Activated CD4-positive, alpha-beta T cell treated with anti-CD3 and anti-CD28 coated beads, Interleukin-2, amount 50 U/mL, for 48 hours (primary cell): ENCODE measurements around the gene GLS.
"Not testable (repeated sequence)": the region's sequence is repeated elsewhere in the genome, so short reads cannot be mapped to it uniquely, and the experiment has no call there.

Experiments
- DNase-seq, 2 experiments: peaks; one replicate each; pipeline ENCODE4 v3.0.0-alpha.2; 2020

Gene GLS

DNA sequence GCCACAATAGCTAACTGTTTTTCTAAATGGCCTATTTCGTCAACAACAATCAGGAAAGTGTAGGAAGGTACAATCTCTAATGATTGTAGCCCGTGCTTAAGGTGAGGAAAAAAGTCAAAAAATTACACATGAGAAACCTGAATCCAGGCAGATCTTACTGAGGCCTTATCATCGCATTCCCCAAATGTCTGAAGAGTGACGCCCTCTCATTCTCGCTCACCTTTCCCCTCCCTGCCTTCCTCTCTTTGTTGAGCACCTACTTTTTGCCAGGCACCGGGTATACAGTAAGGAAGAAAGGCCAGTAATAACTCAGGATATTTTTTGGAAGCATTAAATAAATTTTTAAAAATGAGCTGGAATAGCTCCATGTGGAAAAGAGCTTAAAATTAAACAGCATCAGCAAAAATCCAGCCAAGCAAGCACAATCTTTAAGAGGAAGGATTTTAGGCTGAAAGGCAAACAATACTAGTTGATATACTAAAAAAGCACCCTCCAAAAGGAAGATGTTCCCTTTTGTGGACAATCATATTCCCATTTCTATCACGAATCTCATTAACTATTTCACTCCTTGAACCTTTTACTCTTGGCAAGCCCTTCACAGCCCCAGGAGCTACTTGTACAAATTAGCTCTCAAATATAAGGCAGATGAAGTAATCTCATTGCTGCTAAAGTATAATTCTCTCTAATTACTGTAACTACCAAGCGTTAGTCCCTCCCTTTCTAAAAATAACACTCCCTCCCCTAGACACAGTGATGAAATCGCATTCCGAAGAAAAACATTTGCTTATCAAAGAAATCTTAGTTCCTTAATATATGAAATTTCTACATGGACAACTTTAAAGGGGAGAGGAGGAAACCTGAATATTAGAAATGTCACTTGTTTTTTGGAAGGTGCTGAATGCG is 93.4 kb downstream of the GLS start:
- DNase-seq, result no peak

DNA sequence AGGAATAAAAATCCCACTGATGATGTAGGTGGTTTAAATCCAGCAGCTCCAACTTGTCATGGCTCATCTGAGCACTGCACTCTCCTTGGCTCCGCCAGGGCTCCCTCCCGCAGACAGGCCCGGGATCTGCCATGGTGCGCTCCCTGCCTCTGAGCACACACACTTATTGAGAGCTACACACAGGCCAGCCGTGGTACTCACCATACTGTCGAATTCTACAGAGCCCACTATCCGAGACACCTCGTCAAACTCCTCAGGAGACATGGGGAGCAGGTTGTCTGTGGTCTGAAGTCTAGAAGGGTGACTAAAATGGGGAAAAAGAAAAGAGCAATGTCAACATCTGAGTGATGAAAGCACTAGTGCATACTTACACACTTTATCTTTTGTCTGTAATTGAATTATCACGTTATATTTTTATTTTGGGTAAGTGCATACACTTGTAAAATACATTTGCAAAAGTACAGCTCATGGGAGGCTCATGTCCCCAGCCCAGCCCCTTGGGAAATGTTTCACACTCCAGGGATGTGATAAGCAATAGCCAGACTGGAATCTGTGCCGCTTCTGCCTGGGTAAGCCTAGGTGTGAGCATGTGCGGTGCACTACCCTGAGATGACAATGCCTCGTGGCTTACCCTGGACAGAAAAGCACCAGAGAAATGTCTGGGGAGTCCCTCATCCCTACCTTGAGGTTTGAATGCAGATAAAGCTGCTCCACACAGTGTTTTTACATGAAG is 94.2 kb downstream of the GLS start:
- no peak for DNase-seq

DNA sequence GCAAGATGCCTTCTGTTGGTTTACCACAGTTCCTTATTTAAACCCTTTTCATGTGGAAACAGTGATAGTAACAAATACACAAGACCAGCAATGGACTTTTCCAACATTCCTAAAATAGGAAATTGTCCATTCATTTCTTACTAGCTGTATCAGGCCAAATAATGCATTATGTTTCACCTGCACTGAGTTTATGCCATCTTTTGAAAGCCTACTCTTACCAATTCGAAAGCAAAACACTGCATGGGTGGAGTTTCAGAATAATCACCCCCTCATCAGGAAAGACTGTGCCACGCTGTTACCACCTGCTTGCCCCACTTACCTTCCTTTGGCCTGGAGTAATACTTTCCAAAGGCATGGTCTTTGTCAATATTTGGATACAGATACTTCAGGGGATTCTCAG is 95.9 kb downstream of the GLS start:
- DNase-seq, result no peak

DNA sequence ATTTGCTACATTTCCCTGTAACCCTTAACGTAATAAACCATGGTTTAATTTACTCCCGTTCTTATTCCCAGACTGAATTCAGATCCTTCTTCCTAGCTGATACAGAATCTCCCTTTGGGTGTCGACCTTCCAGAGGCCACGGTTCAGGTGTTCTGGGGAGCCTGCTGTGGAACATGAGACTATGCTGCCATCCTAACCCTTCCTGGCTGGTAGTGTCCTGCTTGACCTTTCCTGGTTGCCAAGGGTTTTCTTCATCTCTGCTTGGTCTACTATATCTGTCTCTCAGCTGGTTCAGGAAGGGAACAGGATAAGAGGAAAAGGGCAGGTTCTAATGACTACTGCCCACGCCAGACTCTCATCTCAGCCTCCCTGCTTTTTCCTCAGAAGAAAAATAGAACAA is 96.9 kb downstream of the GLS start:
- no peak for DNase-seq

DNA sequence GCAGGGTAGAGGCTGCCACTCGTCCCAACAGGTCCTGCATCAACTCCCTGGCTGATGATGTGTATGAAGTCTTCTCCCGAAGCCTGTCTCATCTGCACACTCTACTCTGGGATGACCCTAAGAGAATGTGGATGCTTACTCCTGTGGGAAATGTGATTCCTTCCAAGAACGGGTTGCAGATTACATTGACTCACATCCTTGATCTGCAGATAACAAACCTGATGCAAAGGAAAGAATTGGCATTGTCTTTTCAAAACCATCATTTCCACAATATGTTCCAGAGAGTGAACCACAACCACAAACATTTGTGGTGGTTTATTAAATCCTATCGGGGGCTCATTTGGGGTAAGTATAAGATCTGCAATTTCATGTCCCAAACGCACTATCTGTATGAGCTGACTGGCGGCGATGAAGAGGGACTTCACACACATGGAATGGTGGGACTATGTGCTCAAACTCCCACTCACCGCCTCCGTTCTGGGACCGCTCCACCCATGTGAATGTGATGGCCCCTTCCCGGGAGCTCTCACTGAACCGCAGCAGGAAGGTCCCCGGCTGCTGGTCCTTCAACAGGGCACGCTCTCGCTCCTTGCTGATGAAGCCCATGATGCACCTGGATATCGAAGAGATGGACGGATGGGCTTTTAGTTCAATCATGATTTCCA is 97.9 kb downstream of the GLS start:
- no peak for DNase-seq

DNA sequence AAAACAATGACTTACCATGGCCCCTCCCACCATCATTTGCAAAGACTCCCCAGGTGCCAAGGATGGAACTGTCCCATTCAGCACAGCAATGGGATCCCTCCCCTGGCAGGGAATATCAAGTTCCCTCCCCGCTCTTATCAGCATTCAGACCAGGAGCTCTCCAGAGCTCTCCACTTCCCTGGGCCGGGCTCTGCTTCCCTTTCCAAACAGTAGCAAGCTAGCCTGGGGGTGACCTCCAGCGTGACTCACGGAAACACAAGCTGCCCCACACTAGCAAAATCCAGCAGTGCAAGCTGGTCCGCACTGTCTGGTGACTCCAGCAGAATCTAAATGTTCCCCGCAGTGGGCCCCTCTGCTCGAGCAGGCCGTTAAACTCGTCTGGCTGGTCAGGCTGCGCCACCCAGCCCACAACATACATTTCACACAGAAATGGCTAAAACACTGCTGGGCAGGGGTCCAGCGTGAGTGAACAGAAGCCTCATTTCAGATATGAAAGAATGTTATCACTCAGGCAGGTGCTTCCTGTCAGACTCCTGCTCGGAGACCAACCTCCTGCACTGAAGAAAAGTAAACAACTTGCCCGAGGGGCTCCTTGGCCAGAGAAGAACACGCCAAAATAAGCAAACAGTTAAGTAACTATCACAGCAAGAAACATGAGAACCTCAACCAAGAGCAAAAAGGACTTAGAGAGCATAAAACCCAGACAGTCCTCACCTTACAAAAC is 99.4 kb downstream of the GLS start:
- no peak for DNase-seq

DNA sequence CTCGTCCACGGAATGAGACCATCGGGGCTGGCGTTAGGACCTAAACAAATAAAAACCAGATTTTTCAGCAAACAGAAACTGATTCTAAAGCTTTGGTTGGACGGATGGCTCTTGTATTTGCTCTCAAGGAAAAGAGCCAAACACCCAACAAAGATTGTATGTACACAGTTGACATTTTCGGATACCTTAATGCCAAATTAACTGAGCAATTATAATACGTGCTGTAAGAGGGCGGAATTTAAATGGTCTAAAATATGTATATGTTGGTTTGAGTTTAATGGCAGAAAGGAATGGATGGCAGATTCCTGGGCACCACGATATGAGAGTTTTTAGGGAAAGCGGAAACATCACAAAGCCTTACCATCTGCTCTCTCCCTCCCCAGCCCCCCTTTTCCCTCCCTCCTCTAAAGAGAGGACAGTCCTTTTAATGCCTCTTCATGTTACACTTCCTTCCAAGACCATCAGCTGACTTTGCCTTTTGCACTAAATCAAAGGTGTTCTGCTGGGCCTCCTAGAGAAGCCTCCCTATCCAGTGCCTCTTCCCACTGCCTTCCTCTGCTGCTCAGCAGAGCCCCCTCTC is 100.1 kb downstream of the GLS start:
- no peak for DNase-seq

DNA sequence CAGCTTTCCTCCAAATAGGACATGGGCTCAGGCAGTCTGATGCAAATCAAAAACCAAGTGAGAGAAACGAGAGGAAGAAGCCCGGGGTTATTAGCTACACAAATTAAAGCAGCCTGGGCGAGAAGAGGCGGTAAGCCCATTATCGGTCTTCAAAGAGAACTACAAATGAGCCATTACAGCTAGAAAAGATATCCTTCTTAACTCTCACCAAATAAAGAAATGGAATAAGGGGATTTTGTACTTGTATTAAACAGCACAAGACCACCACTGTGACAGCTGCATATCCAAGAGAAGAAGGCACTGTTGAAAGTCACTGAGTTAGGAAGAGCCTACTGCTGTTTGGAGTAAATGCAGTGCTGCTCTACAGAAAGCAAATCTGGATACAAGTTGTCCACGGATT is 100.7 kb downstream of the GLS start:
- DNase-seq, result no peak

DNA sequence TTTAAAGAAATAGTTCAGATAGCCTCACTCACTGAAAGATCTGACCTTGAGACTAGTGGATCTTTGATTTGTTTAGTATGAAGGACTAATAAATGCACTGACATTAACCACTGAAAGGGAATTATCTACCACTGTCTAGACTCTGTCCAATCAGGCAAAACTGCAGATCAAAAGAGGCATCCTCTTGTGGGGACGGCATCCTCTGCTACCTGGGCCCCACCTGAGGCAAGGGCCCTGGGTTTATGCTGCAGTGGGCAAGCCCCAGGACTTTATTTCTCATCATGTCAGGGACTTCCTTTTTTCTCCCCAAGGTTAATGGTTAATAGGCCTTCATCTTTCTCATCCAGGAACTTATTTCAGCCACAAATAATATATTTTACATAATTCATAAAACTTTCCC is 101.1 kb downstream of the GLS start:
- DNase-seq, result no peak

DNA sequence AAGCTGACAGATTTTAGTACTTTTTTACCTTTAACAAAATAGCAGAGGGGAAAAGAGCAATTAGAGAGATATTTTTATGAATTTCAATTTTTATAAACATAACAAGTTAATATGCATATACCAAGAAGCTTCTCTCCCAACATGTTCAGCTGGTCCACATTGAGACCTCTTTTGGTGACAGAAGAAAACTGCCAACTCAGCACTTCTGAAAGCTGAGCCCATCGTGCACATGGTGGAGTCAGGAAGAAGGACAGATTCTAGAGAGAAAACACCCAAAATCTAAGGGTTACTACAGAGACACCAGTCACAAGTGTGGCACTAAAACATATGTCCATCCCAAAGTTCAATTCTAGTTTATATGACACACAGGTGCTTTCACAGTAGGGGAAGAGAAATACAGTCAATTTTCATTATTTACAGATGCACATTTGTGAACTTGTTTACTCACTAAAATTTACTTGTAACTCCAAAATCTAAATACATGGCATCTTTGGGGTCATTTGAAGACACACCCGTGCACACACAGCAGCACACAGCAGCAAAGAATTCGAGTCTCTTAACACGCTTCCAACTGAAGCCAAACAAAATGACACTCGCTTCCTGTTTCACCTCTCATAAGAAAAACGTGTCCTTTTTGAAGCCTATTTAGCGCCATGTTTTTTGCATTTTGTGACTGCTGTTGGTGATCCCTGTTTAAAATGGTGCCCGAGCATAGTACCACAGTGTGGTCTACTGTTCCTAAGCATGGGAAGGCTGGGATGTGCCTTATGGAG is 101.8 kb downstream of the GLS start:
- no peak for DNase-seq

DNA sequence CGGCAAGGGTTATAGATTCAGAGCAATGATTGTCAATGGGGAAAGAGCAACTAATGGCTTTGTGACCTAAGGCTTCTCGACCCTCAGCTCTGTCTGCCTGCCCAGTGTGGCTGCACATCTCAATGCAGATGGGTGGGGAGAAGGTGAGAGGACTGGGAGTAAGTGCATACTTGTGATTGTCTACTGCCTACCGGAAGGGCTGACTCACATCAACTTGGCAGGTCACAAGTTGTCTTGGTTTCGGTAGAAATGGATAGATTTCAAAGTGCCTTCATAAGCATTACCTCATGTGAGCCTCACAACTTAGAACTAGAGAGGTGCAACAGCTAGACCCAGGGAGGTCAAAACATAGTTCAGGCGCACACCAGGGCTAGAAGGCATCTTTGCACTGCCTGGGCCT is 104.0 kb downstream of the GLS start:
- DNase-seq, result no peak

DNA sequence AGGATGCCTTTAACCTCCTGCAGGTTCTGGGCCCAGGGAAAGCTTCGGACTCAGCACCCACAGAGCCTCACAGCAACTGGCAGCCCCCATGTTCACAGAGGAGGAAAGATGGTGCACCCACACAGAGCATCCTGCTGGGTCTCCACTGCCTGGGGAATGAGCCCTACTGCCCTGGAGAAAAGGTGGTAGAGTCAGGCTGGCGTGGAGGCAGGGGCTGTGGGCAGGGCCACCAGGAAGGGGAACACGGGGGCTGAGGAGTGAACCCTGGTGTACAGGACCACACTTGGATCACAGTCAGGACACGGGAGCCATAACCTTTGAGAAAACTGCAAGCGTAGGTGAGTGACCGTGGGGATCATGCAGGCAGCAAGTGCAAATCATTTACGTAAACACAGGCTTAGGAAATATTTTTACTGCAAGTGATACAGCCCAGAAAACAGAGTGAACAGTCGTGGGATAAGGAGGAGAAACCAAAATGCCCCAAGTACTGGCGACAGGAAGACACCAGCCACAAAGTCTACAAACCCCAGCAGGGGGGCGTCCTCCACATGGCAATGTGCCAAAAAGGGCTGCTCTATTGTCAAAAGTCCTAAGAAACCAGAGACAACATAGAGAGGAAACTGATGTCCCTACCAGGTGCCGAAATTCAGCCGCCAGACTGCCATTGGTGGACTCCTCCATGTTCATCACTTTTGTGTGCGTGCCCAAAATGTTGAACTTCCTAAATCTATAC is 105.8 kb downstream of the GLS start:
- DNase-seq, result no peak

DNA sequence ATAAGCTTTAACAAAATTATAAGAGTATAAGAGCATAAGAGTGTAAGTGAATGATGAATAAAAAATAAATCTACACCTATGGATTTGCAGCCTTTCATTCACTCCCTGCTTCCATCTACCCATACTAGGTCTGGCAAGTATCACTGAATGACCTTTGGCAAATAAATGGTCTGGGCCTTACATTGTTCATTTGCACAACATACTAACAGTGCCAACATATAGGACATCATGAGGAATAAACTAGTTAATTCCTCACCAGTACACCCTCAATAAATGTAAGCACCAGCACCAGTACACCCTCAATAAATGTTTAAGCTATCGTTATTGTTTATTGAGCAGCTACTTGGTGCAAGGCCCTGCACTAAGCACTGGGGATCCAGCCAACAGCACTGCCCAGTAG is 106.5 kb downstream of the GLS start:
- DNase-seq, result no peak

DNA sequence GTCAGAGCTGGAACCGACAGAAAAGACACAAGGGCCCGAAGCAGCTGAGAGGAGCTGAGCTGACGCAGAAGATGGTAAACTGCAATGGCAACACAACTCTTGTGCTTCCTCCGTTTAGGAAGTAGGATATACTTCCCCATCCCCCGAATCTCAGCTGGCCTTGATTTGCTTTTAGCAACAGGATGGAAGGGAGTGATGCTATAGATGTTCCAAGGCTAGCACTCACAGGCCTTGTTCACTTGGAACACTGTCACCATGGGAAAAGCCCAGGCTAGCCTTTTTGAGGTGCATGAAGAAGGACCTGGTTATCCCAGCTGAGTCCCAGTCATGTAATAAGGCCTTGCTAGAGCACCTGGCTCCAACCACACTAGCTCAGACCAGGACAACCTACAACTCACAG is 107.3 kb downstream of the GLS start:
- no peak for DNase-seq

DNA sequence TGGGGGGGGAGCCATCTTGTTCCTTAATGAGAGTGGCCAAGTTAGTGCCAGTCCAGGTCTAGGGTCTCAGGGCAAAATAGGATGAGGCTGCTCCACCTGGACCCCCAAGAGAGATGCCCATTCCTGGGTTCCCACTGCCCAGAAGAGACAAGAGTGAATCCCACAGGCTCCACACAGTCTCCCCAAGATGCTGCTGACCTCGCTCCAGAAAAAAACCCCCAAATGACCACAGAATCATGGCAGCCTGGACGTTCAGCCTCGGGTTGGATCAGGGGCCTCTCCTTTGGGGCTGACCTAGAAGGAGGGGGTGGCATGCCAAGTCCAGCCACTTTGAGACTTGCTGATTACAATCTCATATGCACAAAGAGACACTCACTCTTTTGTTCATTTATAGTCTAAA is 108.3 kb downstream of the GLS start:
- no peak for DNase-seq

DNA sequence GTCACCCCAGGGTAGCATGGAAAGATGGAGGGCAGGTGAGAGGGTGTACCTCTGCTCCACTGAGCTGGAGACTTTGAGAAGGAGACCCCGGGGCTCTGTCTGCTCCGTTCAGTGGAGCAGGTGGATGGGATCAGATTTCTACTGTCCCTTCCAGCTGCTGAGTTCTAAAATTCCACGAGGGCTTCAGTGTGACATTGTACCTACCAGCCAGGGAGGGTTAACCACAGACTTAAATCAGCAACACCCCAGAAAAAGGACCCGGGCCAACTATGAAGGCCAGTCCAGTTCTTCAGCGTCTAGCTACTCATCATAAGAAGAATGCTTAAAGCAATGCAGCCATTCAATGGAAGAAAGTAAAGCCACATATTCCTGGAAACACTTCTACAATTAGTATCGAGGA is 109.5 kb downstream of the GLS start:
- no peak for DNase-seq

DNA sequence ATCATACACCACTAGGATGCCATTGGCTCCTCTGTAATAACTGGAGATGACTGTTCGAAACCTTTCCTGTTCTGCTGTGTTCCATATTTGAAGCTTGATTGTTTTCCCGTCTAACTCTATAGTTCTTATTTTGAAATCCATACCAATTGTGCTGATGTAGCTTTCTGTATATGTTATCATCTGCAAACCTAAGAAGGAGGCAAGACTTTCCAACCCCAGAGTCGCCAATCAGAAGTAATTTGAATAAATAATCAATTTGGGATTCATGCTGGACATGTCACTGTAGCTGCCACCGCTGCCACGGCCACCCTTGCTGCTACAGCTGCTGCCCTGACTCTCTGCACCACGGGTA is 112.6 kb downstream of the GLS start:
- no peak for DNase-seq

DNA sequence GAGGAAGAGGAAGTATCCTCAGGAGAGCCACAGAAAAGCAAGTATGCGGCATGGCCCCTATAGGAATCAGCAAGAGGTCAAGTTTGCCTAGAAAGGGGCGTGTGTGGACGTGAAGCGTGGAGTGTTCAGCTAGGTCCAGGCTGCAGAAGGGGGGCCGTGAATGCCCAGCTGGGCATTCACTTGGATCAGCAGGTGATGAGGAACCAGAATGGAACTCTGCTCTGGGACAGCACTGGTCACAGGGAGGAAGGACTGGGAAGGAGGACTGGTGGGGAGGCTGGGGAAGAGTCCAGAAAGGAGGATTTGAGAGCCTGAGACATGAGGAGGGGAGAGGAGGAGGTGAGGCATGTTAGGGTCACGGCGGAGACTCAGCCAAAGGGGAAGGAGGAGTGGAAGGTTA is 113.5 kb downstream of the GLS start:
- no peak for DNase-seq

DNA sequence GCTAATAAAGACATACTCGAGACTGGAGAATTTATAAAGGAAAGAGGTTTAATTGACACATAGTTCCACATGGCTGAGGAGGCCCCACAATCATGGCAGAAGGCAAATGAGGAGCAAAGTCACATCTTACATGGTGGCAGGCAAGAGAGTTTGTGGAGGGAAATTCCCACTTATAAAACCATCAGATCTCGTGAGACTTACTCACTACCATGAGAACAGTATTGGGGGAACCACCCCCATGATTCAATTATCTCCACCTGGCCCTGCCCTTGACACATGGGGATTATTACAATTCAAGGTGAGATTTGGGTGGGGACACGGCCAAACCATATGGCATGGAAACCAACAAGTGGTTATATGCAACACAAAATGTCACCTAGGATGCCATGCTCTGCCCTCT is 114.7 kb downstream of the GLS start:
- DNase-seq, result not testable (repeated sequence)

DNA sequence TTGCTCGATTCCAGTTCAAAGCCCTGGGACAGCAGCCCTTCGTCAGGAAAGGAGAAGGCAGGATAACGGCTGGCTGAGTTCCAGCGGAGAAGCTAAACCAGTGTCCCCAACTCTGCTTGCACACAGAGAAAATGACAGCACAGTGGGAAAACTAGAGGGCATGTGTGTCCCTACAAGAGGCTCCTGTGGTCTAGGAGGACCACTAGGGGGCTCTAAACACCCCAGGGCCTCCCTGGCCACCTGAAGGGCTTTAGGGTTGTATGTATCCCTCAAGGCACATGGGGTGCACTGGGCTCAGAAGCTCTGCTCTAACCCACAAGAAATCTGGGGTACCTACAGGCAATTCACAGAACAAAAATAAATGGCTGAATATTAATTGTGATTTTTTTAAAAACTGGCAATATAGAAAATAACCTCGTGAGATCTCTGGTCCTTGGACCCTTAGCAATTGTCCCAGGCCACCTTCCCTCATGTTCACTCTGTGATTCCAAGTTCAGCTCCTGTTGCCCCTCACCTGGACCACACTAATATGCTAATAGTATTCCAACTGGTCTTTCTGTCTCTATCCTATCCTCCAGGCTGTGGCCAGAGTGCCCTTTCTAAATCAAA is 115.8 kb downstream of the GLS start:
- DNase-seq, result no peak

DNA sequence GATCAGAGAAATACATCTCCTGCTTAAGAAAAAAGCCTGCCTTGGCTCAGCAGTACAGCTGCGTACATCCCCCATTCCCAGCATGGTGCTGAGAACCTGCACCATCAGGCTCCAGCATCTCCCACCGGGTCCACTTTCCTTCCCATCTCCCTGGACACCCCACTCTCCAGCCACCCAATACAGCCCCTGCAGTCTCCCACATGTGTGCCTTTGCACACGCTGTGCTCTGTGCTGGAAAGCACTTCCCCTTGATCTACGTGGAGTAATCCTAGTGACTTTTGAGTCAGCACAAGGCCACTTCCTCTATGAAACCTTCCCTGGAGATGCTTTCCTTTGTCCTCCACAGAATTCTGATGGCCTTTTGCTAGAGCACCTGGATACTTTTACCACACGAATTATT is 116.3 kb downstream of the GLS start:
- no peak for DNase-seq
